ENCODE results near the gene SLN. TPM values are rescaled to one million over a fixed set of nuclear protein-coding genes. Genes with fewer than 3 reads are reported as not detected.

The SLN gene
- total RNA-seq, 1 experiment from 2014 or later = not detected

DNA sequence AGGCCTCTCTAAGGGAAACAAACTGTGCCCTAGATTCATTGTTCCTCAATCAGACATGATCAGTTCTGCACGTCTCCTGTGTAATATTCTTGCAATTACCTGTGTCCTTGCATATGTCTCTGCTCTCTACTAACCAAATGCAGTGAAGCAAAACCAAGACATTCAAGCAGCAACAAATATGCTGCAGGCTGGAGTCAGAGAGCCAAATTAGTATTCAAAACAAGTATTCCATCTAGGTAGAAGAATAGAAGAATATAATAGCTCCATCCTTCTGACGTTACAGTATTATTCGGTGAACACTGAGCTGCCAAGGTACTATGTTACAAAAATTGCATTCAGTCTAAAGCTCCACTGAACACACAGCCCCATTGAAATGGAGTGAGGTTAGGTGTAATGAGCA, 51.8 kb downstream of the SLN start:
- Histone ChIP-seq H3K9me3 (ENCODE audit: control insufficient read depth in 1 of 2, insufficient read depth in 1 of 2, low read depth in 1 of 2, low read length in 2 of 2) (no peaks in the 10 kb centered on the region), H3K36me3 (ENCODE audit: control insufficient read depth in 1 of 2, insufficient read depth in 2 of 2, low read length in 2 of 2) (no peaks in the 10 kb centered on the region), H3K9ac (ENCODE audit: low read length) (no peak overlapping the region), H3K79me2 (ENCODE audit: insufficient read depth, low read length) (no peaks in the 10 kb centered on the region), H3K27me3 (ENCODE audit: insufficient read depth, low read length) (no peaks in the 10 kb centered on the region), H3K4me3 (replicated peaks in 1 of 2; ENCODE audit: low read depth in 1 of 2, low read length in 2 of 2) (no peak overlapping the region), H3K4me2 (ENCODE audit: low read length) (no peak overlapping the region), H3K27ac (ENCODE audit: low read depth, low read length) (no peak overlapping the region), H4K20me1 (ENCODE audit: insufficient read depth) (no peaks in the 10 kb centered on the region), H3K9me2 (ENCODE audit: insufficient read depth) (no peaks in the 10 kb centered on the region), H3K4me1 (ENCODE audit: control insufficient read depth in 1 of 2, insufficient read depth in 2 of 2, low read length in 2 of 2) (no peaks in the 10 kb centered on the region), H2AFZ (ENCODE audit: low read depth, low read length, poor library complexity, severe bottlenecking) (no peak overlapping the region)
- no TSS peak for BruUV-seq (replicated peaks)
- ChIA-PET CTCF (no interaction called here), RAD21 (ENCODE audit: low non-redundant PET in 1 of 2, low total read pairs in 2 of 2, uncharacterized antibody in 2 of 2, unreplicated experiment in 2 of 2) (no interaction called here), POLR2A (no interaction called here)
- intact Hi-C loops (cut with micrococcal nuclease) = no loop called here
- DNase-seq (ENCODE audit: low read depth, low spot score) = no peak
- ATAC-seq = no peak
- no peak for TF ChIP-seq POLR2A (IDR thresholded peaks at IDR 0.05; ENCODE audit: borderline replicate concordance, extremely low read depth, insufficient read depth, insufficient read length)
- TF ChIP-seq CBX3 (IDR thresholded peaks at IDR 0.05; ENCODE audit: low read depth) = no peak
- no peak for TF ChIP-seq YY1 (IDR thresholded peaks at IDR 0.05; ENCODE audit: extremely low read depth, insufficient replicate concordance, low read depth, low read length)
- no peak for TF ChIP-seq EGR1 (IDR thresholded peaks at IDR 0.05; ENCODE audit: low read depth)
- TF ChIP-seq SP1 (IDR thresholded peaks at IDR 0.05; ENCODE audit: low read depth) = no peak

DNA sequence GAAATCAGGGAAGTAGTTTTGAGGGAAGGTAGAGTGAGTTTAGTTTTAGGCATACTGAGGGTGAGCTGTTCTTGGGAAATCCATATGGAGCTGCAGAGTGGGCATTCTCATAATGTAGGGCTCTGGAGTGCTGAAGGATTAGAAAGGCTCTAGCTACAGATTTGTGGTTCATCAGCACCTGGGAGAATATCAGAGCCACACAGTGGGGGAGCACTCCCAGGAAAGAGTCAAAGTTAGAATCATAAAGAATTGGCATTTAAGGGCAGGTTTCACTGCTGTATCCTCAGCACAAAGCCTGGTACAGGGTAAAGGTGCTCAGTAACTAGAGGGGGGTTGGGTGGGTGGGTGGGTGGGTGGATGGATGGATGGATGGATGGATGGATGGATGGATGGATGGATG, 52.5 kb downstream of the SLN start:
- no peak overlapping the region for H3K4me2 ChIP-seq (ENCODE audit: low read length)
- no peak for TF ChIP-seq ZFX (IDR thresholded peaks at IDR 0.05)
- no peak for TF ChIP-seq SP1 (IDR thresholded peaks at IDR 0.05; ENCODE audit: low read depth)
- TF ChIP-seq, protein P1, sequence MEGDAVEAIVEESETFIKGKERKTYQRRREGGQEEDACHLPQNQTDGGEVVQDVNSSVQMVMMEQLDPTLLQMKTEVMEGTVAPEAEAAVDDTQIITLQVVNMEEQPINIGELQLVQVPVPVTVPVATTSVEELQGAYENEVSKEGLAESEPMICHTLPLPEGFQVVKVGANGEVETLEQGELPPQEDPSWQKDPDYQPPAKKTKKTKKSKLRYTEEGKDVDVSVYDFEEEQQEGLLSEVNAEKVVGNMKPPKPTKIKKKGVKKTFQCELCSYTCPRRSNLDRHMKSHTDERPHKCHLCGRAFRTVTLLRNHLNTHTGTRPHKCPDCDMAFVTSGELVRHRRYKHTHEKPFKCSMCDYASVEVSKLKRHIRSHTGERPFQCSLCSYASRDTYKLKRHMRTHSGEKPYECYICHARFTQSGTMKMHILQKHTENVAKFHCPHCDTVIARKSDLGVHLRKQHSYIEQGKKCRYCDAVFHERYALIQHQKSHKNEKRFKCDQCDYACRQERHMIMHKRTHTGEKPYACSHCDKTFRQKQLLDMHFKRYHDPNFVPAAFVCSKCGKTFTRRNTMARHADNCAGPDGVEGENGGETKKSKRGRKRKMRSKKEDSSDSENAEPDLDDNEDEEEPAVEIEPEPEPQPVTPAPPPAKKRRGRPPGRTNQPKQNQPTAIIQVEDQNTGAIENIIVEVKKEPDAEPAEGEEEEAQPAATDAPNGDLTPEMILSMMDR (IDR thresholded peaks at IDR 0.05 in 2 of 3, conservative IDR thresholded peaks at IDR 0.05 in 1 of 3; ENCODE audit: borderline replicate concordance in 1 of 3, insufficient read depth in 1 of 3, low read depth in 2 of 3, low read length in 2 of 3) = no peak
- no peaks in the 10 kb centered on the region for H3K9me2 ChIP-seq (ENCODE audit: insufficient read depth)
- H3K9me3 ChIP-seq (ENCODE audit: control insufficient read depth in 1 of 2, insufficient read depth in 1 of 2, low read depth in 1 of 2, low read length in 2 of 2) = no peaks in the 10 kb centered on the region
- no peak for ATAC-seq
- intact Hi-C loops (cut with micrococcal nuclease) = no loop called here
- H3K36me3 ChIP-seq (ENCODE audit: control insufficient read depth in 1 of 2, insufficient read depth in 2 of 2, low read length in 2 of 2) = no peaks in the 10 kb centered on the region
- H3K9ac ChIP-seq (ENCODE audit: low read length) = no peak overlapping the region
- no peaks in the 10 kb centered on the region for H4K20me1 ChIP-seq (ENCODE audit: insufficient read depth)
- no peaks in the 10 kb centered on the region for H3K4me1 ChIP-seq (ENCODE audit: control insufficient read depth in 1 of 2, insufficient read depth in 2 of 2, low read length in 2 of 2)
- BruUV-seq (replicated peaks) = no TSS peak
- no peak overlapping the region for H3K27ac ChIP-seq (ENCODE audit: low read depth, low read length)
- H3K4me3 ChIP-seq (replicated peaks in 1 of 2; ENCODE audit: low read depth in 1 of 2, low read length in 2 of 2) = no peak overlapping the region
- H2AFZ ChIP-seq (ENCODE audit: low read depth, low read length, poor library complexity, severe bottlenecking) = no peak overlapping the region
- DNase-seq (ENCODE audit: low read depth, low spot score) = no peak
- RAD21 ChIA-PET (ENCODE audit: low non-redundant PET in 1 of 2, low total read pairs in 2 of 2, uncharacterized antibody in 2 of 2, unreplicated experiment in 2 of 2) = no interaction called here
- CTCF ChIA-PET = no interaction called here
- POLR2A ChIA-PET = no interaction called here
- H3K79me2 ChIP-seq (ENCODE audit: insufficient read depth, low read length) = no peaks in the 10 kb centered on the region
- H3K27me3 ChIP-seq (ENCODE audit: insufficient read depth, low read length) = no peaks in the 10 kb centered on the region

Other genes with a start within 250 kb of the SLN start
- gene ALKBH8, start 146.3 kb downstream of the SLN start, total RNA-seq (2021; ENCODE audit: unreplicated experiment) = 11.6 TPM
- gene ELMOD1, start 120.9 kb downstream of the SLN start, total RNA-seq (2021; ENCODE audit: unreplicated experiment) = 2.9 TPM
- 53.5 TPM for gene SLC35F2, start 146.7 kb upstream of the SLN start, total RNA-seq (2021; ENCODE audit: unreplicated experiment)
- gene RAB39A, start 216.4 kb upstream of the SLN start, total RNA-seq (2021; ENCODE audit: unreplicated experiment) = not detected

All from HCT116 (cell line).